ENCODE results near the gene BRD4.

Gene BRD4

DNA sequence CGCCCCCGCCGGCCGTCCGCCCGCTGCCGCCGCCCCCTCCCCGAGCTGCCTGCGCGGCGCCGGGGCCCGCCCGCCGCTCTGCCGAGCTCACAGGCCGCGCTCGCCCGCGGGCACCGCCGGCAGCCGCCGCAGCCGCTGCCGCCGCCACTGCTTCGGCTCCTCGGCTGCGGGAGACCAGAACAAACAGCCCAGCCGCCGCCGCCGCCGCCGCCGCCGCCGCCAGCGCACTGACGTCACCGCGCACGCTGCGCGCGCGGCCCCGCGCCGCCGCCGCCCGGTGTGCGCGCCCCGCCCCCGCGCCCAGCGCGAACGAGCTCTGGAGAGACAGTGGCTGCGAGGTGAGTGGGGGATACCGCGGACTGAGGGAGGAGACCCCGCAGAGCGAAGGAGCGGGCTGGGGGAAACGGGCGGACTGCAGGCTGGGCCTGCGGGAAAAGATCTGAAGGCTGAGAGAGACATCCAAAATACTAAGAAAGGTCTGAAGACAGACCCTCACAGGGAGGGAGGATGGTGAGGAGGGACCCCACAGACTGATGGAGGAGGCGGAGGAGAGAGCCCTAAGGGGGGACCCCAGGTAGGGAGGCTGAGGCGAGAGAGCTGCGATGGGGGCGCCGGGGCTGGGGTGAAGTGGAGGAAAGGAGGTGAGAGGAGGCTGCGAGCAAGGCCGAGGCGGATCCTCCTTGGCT lies at the start of gene BRD4:
TSS of gene BRD4 (minus strand) at position 229 of the 686 bp plus-strand sequence. CDS start 59,440 bp downstream, outside the sequence.
- in situ Hi-C loops (cut with MboI; ENCODE audit: low pct_unique_long_range_greater_than_20kb, low sequenced_read_pairs): no loop called here
- peak; percentile 34 for DNase-seq

DNA sequence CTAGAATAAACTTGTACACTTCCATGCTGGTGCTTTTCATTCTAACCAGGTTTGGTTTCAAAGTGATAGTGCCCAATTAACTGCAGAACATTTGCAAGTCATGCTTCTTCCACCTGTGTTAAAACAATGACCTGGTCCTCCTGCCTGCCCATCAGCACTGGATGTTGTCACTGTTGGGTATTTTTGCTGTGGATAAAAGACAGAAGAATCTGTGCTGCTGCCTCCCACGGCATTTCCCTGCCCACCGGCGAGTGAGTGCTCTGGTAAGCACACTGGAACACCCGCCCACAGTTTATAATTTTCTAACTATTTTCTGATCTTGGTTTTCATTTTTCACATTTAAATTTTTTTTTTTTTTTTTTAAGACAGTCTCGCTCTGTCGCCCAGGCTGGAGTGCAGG lies 49.5 kb upstream of the BRD4 start:
- no peak for DNase-seq
- in situ Hi-C loops (cut with MboI; ENCODE audit: low pct_unique_long_range_greater_than_20kb, low sequenced_read_pairs): no loop called here

DNA sequence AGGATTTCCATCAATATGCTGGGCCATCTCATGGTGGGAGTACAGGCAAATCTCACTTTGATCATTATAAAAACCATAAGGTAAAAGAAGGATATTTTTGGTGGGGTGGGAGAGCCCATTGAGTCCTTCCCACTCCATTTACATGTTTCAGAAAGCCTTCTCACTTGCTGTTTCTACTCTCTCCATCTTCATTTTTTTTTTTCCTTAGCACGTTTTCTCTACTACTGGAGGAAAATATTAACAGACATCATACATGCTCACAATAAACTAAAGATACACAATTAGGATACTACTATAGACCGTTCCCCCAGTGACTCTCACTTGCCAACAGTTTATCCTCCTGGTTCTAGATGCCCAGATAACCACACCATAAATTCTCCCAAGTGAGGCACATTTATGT lies 49.1 kb upstream of the BRD4 start:
- no peak for DNase-seq
- in situ Hi-C loops (cut with MboI; ENCODE audit: low pct_unique_long_range_greater_than_20kb, low sequenced_read_pairs): no loop called here

DNA sequence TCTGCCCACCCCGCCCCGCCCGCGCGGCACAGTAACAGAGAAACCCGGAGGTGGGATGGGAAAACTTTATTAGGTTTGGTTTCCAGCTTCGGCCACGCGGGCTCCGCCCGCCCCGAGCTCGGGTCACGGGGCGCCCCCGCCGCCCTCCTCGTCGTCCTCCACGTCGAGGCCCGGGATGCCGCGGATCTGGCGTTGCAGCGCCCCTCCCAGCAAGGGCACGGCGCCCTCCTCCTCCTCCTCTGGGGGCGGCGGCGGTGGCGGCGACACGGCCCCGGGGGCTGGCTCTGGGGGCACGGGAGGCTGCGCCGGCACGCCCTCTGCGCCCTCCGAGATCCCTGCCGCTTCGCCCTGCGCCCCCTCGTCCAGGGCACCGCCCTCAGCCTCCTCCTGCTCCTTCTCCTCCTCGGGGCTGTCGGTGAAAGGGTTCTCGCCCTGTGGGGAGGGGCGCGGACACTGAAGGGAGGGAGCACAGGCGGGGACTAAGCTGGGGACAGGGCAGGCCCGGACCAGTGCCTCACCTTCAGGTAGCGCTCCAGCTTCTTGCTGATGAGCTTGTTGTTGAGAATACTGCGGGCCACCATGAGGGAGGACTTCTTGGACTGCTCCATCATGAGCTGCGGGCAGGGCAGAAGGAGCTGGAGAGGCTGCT lies 47.8 kb upstream of the BRD4 start:
- in situ Hi-C loops (cut with MboI; ENCODE audit: low pct_unique_long_range_greater_than_20kb, low sequenced_read_pairs): no loop called here
- DNase-seq: peak; percentile 81

DNA sequence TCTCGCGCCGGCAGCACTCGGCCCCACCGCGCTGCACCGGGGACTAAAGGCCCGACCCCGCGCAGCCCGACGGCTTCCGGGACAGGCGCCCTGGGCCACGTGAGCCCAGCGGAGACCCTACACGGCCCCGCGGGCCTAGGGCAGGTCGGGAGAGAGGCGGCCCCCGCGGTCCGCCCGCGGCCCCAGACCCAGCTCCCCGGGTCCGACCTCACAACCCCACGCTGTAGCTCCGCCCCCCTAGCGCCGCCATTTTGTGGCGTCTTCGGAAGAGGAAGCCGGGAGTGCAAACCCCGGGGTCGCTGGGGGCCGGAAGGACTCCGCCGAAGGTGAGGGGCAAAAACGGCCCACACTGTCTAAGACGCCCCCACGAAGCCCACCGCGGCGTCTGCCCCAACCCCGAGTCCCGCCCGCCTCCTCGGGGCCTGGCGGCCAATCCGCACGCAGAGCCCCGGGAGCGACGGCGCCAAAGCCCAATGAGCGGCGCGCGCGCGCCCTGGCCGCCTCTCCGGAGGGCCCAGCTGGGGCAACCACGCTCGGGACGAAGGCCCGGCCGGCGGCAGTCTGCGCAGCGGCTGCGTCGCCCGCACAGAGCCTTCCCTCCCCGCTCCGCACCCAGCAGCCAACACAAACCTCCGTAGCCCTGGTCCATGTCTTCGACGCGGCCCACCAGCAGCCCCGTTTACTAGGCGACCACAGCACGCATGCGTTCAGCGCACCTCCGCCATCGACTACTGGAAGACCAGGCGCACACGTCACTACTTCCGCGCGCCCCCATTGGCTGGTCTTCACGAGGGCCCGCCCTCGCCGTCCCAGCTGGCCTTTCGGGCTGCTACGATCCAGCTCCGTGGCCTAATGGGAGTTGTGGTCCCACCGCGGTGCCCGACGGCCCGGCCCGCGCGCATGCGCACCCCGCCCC lies 47.0 kb upstream of the BRD4 start, which contains the start of gene AKAP8:
TSS of gene AKAP8 (minus strand) at position 705 of the 916 bp plus-strand sequence. CDS start at position 649, 56 bp downstream.
- in situ Hi-C loops (cut with MboI; ENCODE audit: low pct_unique_long_range_greater_than_20kb, low sequenced_read_pairs): no loop called here

DNA sequence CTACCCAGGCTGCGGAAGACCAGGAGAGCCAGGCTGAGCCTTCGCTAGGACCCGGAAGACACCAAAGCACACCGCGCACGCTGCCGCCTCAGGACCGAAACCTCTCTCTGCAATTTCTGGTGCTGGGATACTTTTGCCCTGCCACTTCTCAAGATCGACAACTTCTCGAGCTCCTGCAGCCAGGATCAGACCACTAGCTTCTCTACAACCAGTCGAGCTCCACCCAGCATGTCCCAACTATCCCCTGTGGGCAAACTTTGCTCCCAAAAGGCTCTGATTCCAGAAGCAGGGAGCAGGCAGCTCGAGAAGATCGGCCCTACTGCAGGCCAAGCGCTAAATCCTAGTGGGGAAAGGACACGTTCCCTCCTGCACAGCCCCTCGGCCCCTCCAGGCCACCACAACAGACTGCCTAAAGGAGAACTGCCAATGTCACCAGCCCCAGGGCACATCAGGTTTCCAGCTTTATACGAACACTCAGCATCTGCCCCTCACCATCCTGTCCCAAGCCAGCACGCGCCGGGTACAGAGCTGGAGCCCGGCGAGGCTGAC lies 46.3 kb upstream of the BRD4 start:
- peak; percentile 68 for DNase-seq
- in situ Hi-C loops (cut with MboI; ENCODE audit: low pct_unique_long_range_greater_than_20kb, low sequenced_read_pairs): no loop called here

More for the DNA sequence above, 47.0 kb upstream of the BRD4 start, which contains the start of gene AKAP8:
- DNase-seq: peak; percentile 99

- in situ Hi-C loops (cut with MboI; ENCODE audit: low pct_unique_long_range_greater_than_20kb, low sequenced_read_pairs): no loop called here
- no peak for DNase-seq
Measured at GRCh38 chr19:15374796-15375440, 42.6 kb upstream of the BRD4 start.

GRCh38 chr19:15374105-15374651 lies 41.8 kb upstream of the BRD4 start:
- in situ Hi-C loops (cut with MboI; ENCODE audit: low pct_unique_long_range_greater_than_20kb, low sequenced_read_pairs): no loop called here

DNA sequence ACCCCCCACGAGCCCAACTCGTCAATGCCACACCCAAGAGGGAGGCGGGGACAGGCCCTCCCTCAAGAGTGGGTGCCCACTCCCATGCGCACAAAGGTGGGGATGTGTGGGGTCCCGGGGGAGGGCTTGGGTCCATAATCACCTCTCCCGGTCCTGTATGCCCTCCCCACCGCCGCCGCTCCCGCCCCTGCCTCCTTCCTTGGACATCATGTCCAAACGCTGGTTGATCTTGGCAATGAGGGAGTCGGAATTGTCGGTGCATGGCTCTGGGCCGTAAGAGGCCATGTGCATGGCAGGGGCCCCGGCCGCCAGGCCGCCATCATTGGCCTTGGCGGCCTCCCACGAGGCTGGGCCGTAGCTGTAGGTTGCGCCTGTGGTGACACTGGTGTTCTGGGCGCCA lies 41.3 kb upstream of the BRD4 start:
- DNase-seq: no peak
- in situ Hi-C loops (cut with MboI; ENCODE audit: low pct_unique_long_range_greater_than_20kb, low sequenced_read_pairs): no loop called here

More at GRCh38 chr19:15374105-15374651, 41.8 kb upstream of the BRD4 start:
- DNase-seq: no peak

GRCh38 chr19:15372891-15373301 lies 40.6 kb upstream of the BRD4 start:
- no peak for DNase-seq
- in situ Hi-C loops (cut with MboI; ENCODE audit: low pct_unique_long_range_greater_than_20kb, low sequenced_read_pairs): no loop called here

- DNase-seq: no peak
- in situ Hi-C loops (cut with MboI; ENCODE audit: low pct_unique_long_range_greater_than_20kb, low sequenced_read_pairs): no loop called here
Measured at GRCh38 chr19:15372470-15372869, 40.1 kb upstream of the BRD4 start.

DNA sequence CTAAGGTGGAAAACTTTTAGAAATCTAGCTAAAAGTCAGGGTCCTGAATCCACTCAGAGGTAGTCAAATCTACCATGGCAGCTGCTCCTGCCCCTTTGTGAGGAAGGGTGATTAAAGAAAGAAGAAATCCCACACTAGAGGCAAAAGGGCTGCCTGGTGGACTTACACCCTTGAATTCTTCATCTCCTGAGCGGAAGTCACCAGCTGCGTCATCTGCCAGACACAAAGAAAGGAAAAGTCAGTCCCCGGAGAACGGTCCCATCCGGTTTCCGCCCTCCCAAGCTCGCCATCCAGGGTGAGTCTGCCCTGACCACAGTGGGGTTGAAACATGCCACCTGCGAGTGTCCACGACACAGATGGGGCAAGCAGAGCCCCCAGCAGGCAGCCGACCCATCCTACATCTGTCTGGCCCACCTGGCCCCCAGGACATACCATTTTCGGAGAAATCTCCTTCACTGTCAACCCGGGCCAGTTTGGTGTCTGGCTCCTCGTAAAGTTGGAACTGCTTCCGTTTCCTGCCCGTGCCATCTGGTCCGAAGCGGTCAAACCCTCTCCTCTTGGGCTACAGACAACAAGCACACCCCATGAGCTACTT lies 39.5 kb upstream of the BRD4 start:
- in situ Hi-C loops (cut with MboI; ENCODE audit: low pct_unique_long_range_greater_than_20kb, low sequenced_read_pairs): no loop called here
- no peak for DNase-seq

DNA sequence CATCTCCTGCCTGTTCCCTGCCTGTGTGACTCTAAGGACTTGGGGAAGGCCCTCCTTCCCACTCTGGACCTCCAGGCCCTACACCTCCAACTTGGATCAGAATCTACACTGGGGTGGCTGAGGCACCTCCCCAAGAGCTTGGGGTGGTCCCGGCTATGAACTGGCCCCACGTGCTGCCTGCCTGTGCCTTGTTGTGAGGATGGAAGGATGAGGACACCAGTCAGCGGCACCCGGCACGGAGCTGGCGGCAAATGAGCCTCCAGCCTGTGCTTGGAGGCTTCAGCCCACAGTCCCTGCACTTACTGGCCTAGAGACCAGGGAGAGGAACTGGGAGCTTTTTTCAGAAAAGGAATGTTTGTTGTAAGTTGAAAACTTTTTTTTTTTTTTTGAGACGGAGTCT lies 38.8 kb upstream of the BRD4 start:
- DNase-seq: no peak
- in situ Hi-C loops (cut with MboI; ENCODE audit: low pct_unique_long_range_greater_than_20kb, low sequenced_read_pairs): no loop called here

DNA sequence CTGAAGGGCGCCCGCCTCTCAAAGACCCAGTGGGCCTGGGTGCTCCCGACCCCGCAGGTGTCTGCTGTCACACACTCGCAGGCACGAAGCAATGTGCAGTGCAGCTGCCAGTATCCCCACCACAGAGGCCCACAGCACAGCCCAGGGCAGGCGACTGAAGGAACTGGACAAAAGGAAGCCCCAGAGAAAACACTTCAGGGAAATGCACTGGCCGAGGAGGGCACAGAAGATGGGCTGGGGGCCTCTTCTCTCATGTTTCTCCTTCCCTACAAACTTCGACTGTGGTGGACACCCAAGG lies 37.2 kb upstream of the BRD4 start:
- in situ Hi-C loops (cut with MboI; ENCODE audit: low pct_unique_long_range_greater_than_20kb, low sequenced_read_pairs): no loop called here
- no peak for DNase-seq

GRCh38 chr19:15368798-15369593 lies 36.7 kb upstream of the BRD4 start:
- in situ Hi-C loops (cut with MboI; ENCODE audit: low pct_unique_long_range_greater_than_20kb, low sequenced_read_pairs): no loop called here
- no peak for DNase-seq

- no peak for DNase-seq
- in situ Hi-C loops (cut with MboI; ENCODE audit: low pct_unique_long_range_greater_than_20kb, low sequenced_read_pairs): no loop called here
Measured at GRCh38 chr19:15368051-15368632, 35.8 kb upstream of the BRD4 start.

- DNase-seq: no peak
- in situ Hi-C loops (cut with MboI; ENCODE audit: low pct_unique_long_range_greater_than_20kb, low sequenced_read_pairs): no loop called here
Measured at GRCh38 chr19:15367439-15367838, 35.1 kb upstream of the BRD4 start.

Measured in KBM-7 (cell line).